RPMI8226 (cell line): ENCODE data around the gene FLT4.
A peak's percentile ranks its signal among the peaks of the same experiment; 100 is the strongest.

ENCODE experiments used
- DNase-seq: peaks from one replicate; pipeline ENCODE4 v3.0.0-alpha.2; 2015

The FLT4 gene

GRCh38 chr5:180625125-180625790 lies 24.1 kb downstream of the FLT4 start:
- no peak for DNase-seq

- DNase-seq = no peak
These were observed 24.8 kb downstream of the FLT4 start for GRCh38 chr5:180624587-180624986.

GRCh38 chr5:180623844-180624243 lies 25.6 kb downstream of the FLT4 start:
- no peak for DNase-seq

- no peak for DNase-seq
These were observed 26.0 kb downstream of the FLT4 start for GRCh38 chr5:180623411-180623834.

- no peak for DNase-seq
These were observed 26.5 kb downstream of the FLT4 start for GRCh38 chr5:180622910-180623309.

- no peak for DNase-seq
These were observed 28.1 kb downstream of the FLT4 start for GRCh38 chr5:180621311-180621710.

GRCh38 chr5:180620014-180620413 lies 29.4 kb downstream of the FLT4 start:
- no peak for DNase-seq

- no peak for DNase-seq
These were observed 29.9 kb downstream of the FLT4 start for GRCh38 chr5:180619563-180619915.

GRCh38 chr5:180618829-180619562 lies 30.4 kb downstream of the FLT4 start:
- DNase-seq = no peak

GRCh38 chr5:180618487-180618828 lies 30.9 kb downstream of the FLT4 start:
- DNase-seq = no peak

GRCh38 chr5:180613814-180614188 lies 35.6 kb downstream of the FLT4 start:
- no peak for DNase-seq

- DNase-seq = no peak
These were observed 36.1 kb downstream of the FLT4 start for GRCh38 chr5:180613188-180613813.

GRCh38 chr5:180612683-180613082 lies 36.7 kb downstream of the FLT4 start:
- no peak for DNase-seq

- peak; percentile 39 for DNase-seq
These were observed 38.1 kb downstream of the FLT4 start for GRCh38 chr5:180611140-180611850.

GRCh38 chr5:180609817-180610550 lies 39.4 kb downstream of the FLT4 start:
- DNase-seq = no peak

GRCh38 chr5:180609386-180609785 lies 40.0 kb downstream of the FLT4 start:
- DNase-seq = no peak

- DNase-seq = no peak
These were observed 40.7 kb downstream of the FLT4 start for GRCh38 chr5:180608572-180609310.

- peak; percentile 33 for DNase-seq
These were observed 41.4 kb downstream of the FLT4 start for GRCh38 chr5:180607861-180608571.

GRCh38 chr5:180606215-180606785 lies 43.1 kb downstream of the FLT4 start:
- no peak for DNase-seq

GRCh38 chr5:180605554-180606214 lies 43.7 kb downstream of the FLT4 start:
- DNase-seq = peak; percentile 78

- DNase-seq = no peak
These were observed 45.1 kb downstream of the FLT4 start for GRCh38 chr5:180604271-180604670.
